ENCODE measurements around the gene MAFG. TPM values are rescaled to one million over a fixed set of nuclear protein-coding genes. Genes with fewer than 3 reads are reported as not detected.

The MAFG gene
- total and polyA plus RNA-seq, 9 of the 15 experiments (the other 6 are each of a cell fraction or from before 2014, with no cell fraction given) = 1.1 to 58.1 (median 24.9) TPM

DNA sequence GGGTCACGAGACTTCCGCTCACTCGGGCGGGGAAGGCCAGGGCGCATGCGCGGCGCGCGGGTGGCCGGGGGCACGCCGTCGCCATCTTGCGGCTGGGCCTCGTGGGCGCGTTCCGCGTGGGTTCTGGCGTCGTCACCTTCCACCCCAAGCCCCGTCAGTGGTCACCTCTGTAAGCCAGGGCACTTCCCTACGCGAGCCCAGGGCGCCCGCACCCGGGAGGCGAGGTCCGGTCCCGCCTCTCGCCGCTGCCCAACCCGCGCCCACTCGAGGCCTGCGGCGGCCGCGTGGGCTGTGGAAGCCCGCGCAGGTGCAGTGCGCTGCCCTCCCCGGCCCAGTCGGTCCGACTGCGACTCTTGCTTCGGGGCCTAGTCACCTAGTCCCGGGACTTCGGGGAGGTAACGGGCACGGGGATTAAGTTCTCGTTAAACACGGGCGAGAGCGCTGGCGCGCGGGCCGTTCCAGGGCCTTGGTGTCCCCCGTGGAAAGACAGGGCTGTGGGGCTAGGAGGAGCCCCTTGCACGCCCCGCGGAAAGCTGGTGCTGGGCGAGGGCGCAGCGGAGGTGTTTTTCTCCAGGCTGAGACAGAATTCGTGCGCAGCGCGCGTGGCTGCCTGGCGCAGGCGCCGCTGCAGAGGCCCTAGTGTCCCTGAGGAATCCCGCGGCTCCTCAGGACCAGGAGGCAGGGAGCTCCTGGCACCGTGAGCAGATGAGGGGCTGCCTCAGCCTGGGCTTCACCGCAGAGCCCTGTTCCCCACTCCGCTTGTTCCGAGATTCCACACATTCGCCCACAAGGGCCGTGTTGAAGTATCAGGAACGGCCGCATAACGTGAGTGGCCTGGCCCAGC, 55.9 kb downstream of the MAFG start (continued):
- peak; percentile 59; the same call in 1 of the 2 replicates for TF ChIP-seq TGIF2 (CRISPR knock-in tag; IDR thresholded peaks at IDR 0.05)
- peak; percentile 73 for TF ChIP-seq RBBP5 (IDR thresholded peaks at IDR 0.05; ENCODE audit: borderline replicate concordance, insufficient read depth, low read length, poor library complexity, severe bottlenecking)
- TF ChIP-seq RHOXF2B (CRISPR knock-in tag; conservative IDR thresholded peaks at IDR 0.05) = no peak
- no peak for TF ChIP-seq PHF21A (IDR thresholded peaks at IDR 0.05; ENCODE audit: borderline replicate concordance, low read depth)
- no peak for TF ChIP-seq MEF2D (tag; conservative IDR thresholded peaks at IDR 0.05; ENCODE audit: low read depth)
- 0 out of 2 replicates have a peak, but pooled peaks have one; percentile 38 for TF ChIP-seq PML (IDR thresholded peaks at IDR 0.05; ENCODE audit: low read length)
- TF ChIP-seq MEF2A (IDR thresholded peaks at IDR 0.05; ENCODE audit: control insufficient read depth, low read depth, low read length) = no peak
- TF ChIP-seq RNF2 (IDR thresholded peaks at IDR 0.05) = peak; percentile 70
- no peak for TF ChIP-seq NCOA2 (IDR thresholded peaks at IDR 0.05; ENCODE audit: partially characterized antibody in 2 of 2)
- TF ChIP-seq FOXP1 (CRISPR knock-in tag; IDR thresholded peaks at IDR 0.05) = peak; percentile 95
- TF ChIP-seq, protein P1, sequence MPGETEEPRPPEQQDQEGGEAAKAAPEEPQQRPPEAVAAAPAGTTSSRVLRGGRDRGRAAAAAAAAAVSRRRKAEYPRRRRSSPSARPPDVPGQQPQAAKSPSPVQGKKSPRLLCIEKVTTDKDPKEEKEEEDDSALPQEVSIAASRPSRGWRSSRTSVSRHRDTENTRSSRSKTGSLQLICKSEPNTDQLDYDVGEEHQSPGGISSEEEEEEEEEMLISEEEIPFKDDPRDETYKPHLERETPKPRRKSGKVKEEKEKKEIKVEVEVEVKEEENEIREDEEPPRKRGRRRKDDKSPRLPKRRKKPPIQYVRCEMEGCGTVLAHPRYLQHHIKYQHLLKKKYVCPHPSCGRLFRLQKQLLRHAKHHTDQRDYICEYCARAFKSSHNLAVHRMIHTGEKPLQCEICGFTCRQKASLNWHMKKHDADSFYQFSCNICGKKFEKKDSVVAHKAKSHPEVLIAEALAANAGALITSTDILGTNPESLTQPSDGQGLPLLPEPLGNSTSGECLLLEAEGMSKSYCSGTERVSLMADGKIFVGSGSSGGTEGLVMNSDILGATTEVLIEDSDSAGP (CRISPR knock-in tag; IDR thresholded peaks at IDR 0.05) = no peak
- no peak for TF ChIP-seq STAT5A (IDR thresholded peaks at IDR 0.05; ENCODE audit: borderline replicate concordance, low read length)
- 0 out of 2 replicates have a peak, but pooled peaks have one; percentile 18 for TF ChIP-seq LARP7 (IDR thresholded peaks at IDR 0.05)
- TF ChIP-seq PHB2 (IDR thresholded peaks at IDR 0.05; ENCODE audit: low read depth) = no peak
- TF ChIP-seq, protein P2, sequence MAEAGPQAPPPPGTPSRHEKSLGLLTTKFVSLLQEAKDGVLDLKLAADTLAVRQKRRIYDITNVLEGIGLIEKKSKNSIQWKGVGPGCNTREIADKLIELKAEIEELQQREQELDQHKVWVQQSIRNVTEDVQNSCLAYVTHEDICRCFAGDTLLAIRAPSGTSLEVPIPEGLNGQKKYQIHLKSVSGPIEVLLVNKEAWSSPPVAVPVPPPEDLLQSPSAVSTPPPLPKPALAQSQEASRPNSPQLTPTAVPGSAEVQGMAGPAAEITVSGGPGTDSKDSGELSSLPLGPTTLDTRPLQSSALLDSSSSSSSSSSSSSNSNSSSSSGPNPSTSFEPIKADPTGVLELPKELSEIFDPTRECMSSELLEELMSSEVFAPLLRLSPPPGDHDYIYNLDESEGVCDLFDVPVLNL (CRISPR knock-in tag; IDR thresholded peaks at IDR 0.05; ENCODE audit: low read depth) = 0 out of 2 replicates have a peak, but pooled peaks have one; percentile 81
- TF ChIP-seq, protein P3, sequence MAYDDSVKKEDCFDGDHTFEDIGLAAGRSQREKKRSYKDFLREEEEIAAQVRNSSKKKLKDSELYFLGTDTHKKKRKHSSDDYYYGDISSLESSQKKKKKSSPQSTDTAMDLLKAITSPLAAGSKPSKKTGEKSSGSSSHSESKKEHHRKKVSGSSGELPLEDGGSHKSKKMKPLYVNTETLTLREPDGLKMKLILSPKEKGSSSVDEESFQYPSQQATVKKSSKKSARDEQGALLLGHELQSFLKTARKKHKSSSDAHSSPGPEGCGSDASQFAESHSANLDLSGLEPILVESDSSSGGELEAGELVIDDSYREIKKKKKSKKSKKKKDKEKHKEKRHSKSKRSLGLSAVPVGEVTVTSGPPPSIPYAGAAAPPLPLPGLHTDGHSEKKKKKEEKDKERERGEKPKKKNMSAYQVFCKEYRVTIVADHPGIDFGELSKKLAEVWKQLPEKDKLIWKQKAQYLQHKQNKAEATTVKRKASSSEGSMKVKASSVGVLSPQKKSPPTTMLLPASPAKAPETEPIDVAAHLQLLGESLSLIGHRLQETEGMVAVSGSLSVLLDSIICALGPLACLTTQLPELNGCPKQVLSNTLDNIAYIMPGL (CRISPR knock-in tag; IDR thresholded peaks at IDR 0.05) = peak; percentile 97
- TF ChIP-seq JUND (IDR thresholded peaks at IDR 0.05; ENCODE audit: borderline replicate concordance, low read depth, low read length) = no peak; the same call in 1 of the 2 replicates
- TF ChIP-seq JUND (tag; IDR thresholded peaks at IDR 0.05; ENCODE audit: borderline replicate concordance, low read depth, low read length) = no peak; the same call in 2 of the 3 replicates
- no peak for TF ChIP-seq EP300 (IDR thresholded peaks at IDR 0.05; ENCODE audit: low read length)
- TF ChIP-seq BRD4 (IDR thresholded peaks at IDR 0.05) = peak; percentile 99
- no peak for TF ChIP-seq HMG20B (CRISPR knock-in tag; IDR thresholded peaks at IDR 0.05)
- no peak for TF ChIP-seq HDAC3 (IDR thresholded peaks at IDR 0.05; ENCODE audit: borderline replicate concordance, partially characterized antibody)
- peak; percentile 87 for TF ChIP-seq CCNT2 (IDR thresholded peaks at IDR 0.05; ENCODE audit: borderline replicate concordance, extremely low read depth, insufficient read length, low read depth, low read length)
- no peak for TF ChIP-seq POLR3G (IDR thresholded peaks at IDR 0.05; ENCODE audit: extremely low read depth, insufficient read length, insufficient replicate concordance)
- TF ChIP-seq NFE2 (IDR thresholded peaks at IDR 0.05; ENCODE audit: low read depth) = no peak
- no peak for TF ChIP-seq SETDB1 (IDR thresholded peaks at IDR 0.05; ENCODE audit: low read length)
